ENCODE data around the gene OR2M4. TPM values are rescaled to one million over a fixed set of nuclear protein-coding genes. Genes with fewer than 3 reads are reported as not detected.
"Not testable (repeated sequence)": the region's sequence is repeated elsewhere in the genome, so short reads cannot be mapped to it uniquely, and the experiment has no call there.

The OR2M4 gene
- total RNA-seq (2014; rRNA removed; shearing (Covaris generic)), result 0.20 TPM in 1 of 2 replicates, not detected in the other

GRCh38 chr1:248231117-248231516 lies at the start of gene OR2M4:
TSS of gene OR2M4 (plus strand) at chr1:248231417. CDS start at chr1:248238929, 7,512 bp downstream.
- DNase-seq (ENCODE audit: low read depth), result no peak

GRCh38 chr1:248183996-248184395 lies 47.2 kb upstream of the OR2M4 start:
- DNase-seq (ENCODE audit: low read depth), result no peak

- DNase-seq (ENCODE audit: low read depth), result no peak
Measured at GRCh38 chr1:248187363-248187762, 43.9 kb upstream of the OR2M4 start.

- no peak for DNase-seq (ENCODE audit: low read depth)
Measured at GRCh38 chr1:248189026-248189425, 42.2 kb upstream of the OR2M4 start.

- DNase-seq (ENCODE audit: low read depth), result no peak
Measured at GRCh38 chr1:248194117-248194516, 37.1 kb upstream of the OR2M4 start.

GRCh38 chr1:248196965-248197364 lies 34.3 kb upstream of the OR2M4 start, which contains the start of gene OR2M3:
TSS of gene OR2M3 (plus strand) at chr1:248197265. CDS start at chr1:248203068, 5,803 bp downstream.
- no peak for DNase-seq (ENCODE audit: low read depth)

GRCh38 chr1:248215880-248216279 lies 15.3 kb upstream of the OR2M4 start:
- DNase-seq (ENCODE audit: low read depth), result no peak

- DNase-seq (ENCODE audit: low read depth), result no peak
Measured at GRCh38 chr1:248225537-248225936, 5.7 kb upstream of the OR2M4 start.

GRCh38 chr1:248229360-248229908 lies 1.8 kb upstream of the OR2M4 start:
- DNase-seq (ENCODE audit: low read depth), result no peak

- no peak for DNase-seq (ENCODE audit: low read depth)
Measured at GRCh38 chr1:248239478-248239877, 8.3 kb downstream of the OR2M4 start.

GRCh38 chr1:248243204-248243603 lies 12.0 kb downstream of the OR2M4 start:
- peak; percentile 45 for DNase-seq (ENCODE audit: low read depth)

- not testable (repeated sequence) for DNase-seq (ENCODE audit: low read depth)
Measured at GRCh38 chr1:248259309-248259708, 28.1 kb downstream of the OR2M4 start.

- DNase-seq (ENCODE audit: low read depth), result no peak
Measured at GRCh38 chr1:248268178-248268577, 37.0 kb downstream of the OR2M4 start.

- DNase-seq (ENCODE audit: low read depth), result not testable (repeated sequence)
Measured at GRCh38 chr1:248273225-248273624, 42.0 kb downstream of the OR2M4 start.

- no peak for DNase-seq (ENCODE audit: low read depth)
Measured at GRCh38 chr1:248277876-248278275, 46.7 kb downstream of the OR2M4 start, which contains the start of gene OR2T33. TSS of gene OR2T33 (minus strand) at chr1:248277976. CDS start at chr1:248273814, 4,162 bp downstream.

- DNase-seq (ENCODE audit: low read depth), result no peak
Measured at GRCh38 chr1:248288391-248288790, 57.2 kb downstream of the OR2M4 start.

Other genes with a start within 250 kb of the OR2M4 start
- gene OR2L5, start 217.8 kb upstream of the OR2M4 start, total RNA-seq (2014; rRNA removed; shearing (Covaris generic)), result not detected in 2 replicates
- gene OR2L2, start 201.3 kb upstream of the OR2M4 start, total RNA-seq (2014; rRNA removed; shearing (Covaris generic)), result not detected in 2 replicates
- gene OR2L3, start 184.6 kb upstream of the OR2M4 start, total RNA-seq (2014; rRNA removed; shearing (Covaris generic)), result not detected in 2 replicates
- gene OR2L13, start 136.2 kb upstream of the OR2M4 start, total RNA-seq (2014; rRNA removed; shearing (Covaris generic)), result not detected in 2 replicates
- gene OR2M5, start 86.3 kb upstream of the OR2M4 start, total RNA-seq (2014; rRNA removed; shearing (Covaris generic)), result not detected in 2 replicates
- not detected in 2 replicates for gene OR2M2, start 56.6 kb upstream of the OR2M4 start, total RNA-seq (2014; rRNA removed; shearing (Covaris generic))
- gene OR2M3, start 34.2 kb upstream of the OR2M4 start, total RNA-seq (2014; rRNA removed; shearing (Covaris generic)), result not detected in 2 replicates
- not detected in 2 replicates for gene OR2T33, start 46.6 kb downstream of the OR2M4 start, total RNA-seq (2014; rRNA removed; shearing (Covaris generic))
- gene OR2T12, start 72.0 kb downstream of the OR2M4 start, total RNA-seq (2014; rRNA removed; shearing (Covaris generic)), result not detected in 2 replicates
- not detected in 2 replicates for gene OR2M7, start 93.2 kb downstream of the OR2M4 start, total RNA-seq (2014; rRNA removed; shearing (Covaris generic))
- not detected in 2 replicates for gene OR14C36, start 117.4 kb downstream of the OR2M4 start, total RNA-seq (2014; rRNA removed; shearing (Covaris generic))
- not detected in 2 replicates for gene OR2T4, start 130.2 kb downstream of the OR2M4 start, total RNA-seq (2014; rRNA removed; shearing (Covaris generic))
- not detected in 2 replicates for gene OR2T6, start 144.3 kb downstream of the OR2M4 start, total RNA-seq (2014; rRNA removed; shearing (Covaris generic))
- gene OR2T1, start 171.6 kb downstream of the OR2M4 start, total RNA-seq (2014; rRNA removed; shearing (Covaris generic)), result not detected in 2 replicates
- gene OR2T2, start 214.2 kb downstream of the OR2M4 start, total RNA-seq (2014; rRNA removed; shearing (Covaris generic)), result not detected in 2 replicates
- gene OR2T3, start 241.9 kb downstream of the OR2M4 start, total RNA-seq (2014; rRNA removed; shearing (Covaris generic)), result not detected in 2 replicates

Data from RPMI7951 (cell line).